GM12892 (cell line): ENCODE measurements around the gene ACAD10.

Experiments
- POLR2A ChIP-seq: IDR thresholded peaks from 2 replicates; pipeline ENCODE4 v1.6.1; 2011; ENCODE audit warnings: low read depth, low read length, control low read depth
- POLR2AphosphoS5 ChIP-seq: IDR thresholded peaks from 2 replicates; pipeline ENCODE4 v1.6.1; 2011; ENCODE audit warnings: low read depth, low read length, control low read depth

DNA sequence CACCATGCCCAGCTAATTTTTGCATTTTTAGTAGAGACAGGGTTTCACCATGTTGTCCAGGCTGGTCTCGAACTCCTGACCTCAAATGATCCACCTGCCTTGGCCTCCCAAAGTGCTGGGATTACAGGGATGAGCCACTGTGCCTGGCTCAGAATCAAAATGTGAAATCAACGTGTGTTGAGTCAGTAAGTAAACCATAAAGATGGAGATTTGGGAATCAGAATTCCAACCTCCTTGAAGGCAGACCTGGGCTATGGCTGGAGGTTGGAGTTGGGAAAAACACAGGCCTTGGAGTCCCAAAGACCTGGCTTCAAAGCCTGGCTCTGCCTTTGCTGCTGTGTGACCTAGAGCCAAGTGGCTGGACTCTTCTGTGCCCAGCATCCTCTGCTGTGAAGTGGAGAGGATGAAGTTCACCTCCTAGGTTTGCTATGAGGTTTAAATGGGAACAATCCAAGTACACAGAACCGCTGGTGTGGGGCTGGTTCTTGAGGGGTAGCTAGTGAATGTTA is 91.0 kb downstream of the ACAD10 start:
- TF ChIP-seq POLR2AphosphoS5 (no peak), POLR2A (no peak)
